ENCODE data around the gene GRAP2. TPM values are rescaled to one million over a fixed set of nuclear protein-coding genes. Genes with fewer than 3 reads are reported as not detected.

GRAP2 gene
- total RNA-seq, 1 donor from 2014 or later, result not detected

DNA sequence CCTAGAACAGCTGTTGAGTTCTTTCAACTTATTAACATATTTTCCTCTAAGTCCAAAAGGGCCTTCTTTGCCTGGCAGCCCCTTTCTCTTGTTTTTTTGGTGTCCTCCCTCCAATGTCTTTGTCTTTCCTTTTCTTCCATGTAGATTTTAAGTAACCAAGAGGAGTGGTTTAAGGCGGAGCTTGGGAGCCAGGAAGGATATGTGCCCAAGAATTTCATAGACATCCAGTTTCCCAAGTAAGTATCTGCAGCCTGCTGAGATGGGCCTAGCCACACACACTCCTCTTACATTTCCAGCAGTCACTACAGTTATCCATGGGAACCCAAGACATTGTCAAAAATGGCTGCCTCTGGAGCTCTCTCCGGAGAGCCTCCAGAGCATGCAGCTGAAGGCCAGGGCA is 54.8 kb downstream of the GRAP2 start:
- Histone ChIP-seq H3K27me3 (no peaks in the 10 kb centered on the region), H3K36me3 (no peaks in the 10 kb centered on the region), H3K9ac (no peak overlapping the region), H3K4me2 (no peak overlapping the region), H3K9me3 (ENCODE audit: low read depth) (no peaks in the 10 kb centered on the region), H3K4me3 (no peak overlapping the region), H3K27ac (no peak overlapping the region), H4K20me1 (ENCODE audit: low read depth) (no peaks in the 10 kb centered on the region), H3K4me1 (peaks cover 7% of the 10 kb centered on the region), H2AFZ (replicated peaks) (no peak overlapping the region), H3K79me2 (ENCODE audit: low read depth) (no peaks in the 10 kb centered on the region), H3F3A (ENCODE audit: low read depth) (peaks cover 8% of the 10 kb centered on the region)
- DNase-seq (ENCODE audit: low spot score), result no peak
- TF ChIP-seq EZH2 (IDR thresholded peaks at IDR 0.05), result no peak
- no peak for TF ChIP-seq EZH2phosphoT487 (IDR thresholded peaks at IDR 0.05)
- TF ChIP-seq, protein P1, sequence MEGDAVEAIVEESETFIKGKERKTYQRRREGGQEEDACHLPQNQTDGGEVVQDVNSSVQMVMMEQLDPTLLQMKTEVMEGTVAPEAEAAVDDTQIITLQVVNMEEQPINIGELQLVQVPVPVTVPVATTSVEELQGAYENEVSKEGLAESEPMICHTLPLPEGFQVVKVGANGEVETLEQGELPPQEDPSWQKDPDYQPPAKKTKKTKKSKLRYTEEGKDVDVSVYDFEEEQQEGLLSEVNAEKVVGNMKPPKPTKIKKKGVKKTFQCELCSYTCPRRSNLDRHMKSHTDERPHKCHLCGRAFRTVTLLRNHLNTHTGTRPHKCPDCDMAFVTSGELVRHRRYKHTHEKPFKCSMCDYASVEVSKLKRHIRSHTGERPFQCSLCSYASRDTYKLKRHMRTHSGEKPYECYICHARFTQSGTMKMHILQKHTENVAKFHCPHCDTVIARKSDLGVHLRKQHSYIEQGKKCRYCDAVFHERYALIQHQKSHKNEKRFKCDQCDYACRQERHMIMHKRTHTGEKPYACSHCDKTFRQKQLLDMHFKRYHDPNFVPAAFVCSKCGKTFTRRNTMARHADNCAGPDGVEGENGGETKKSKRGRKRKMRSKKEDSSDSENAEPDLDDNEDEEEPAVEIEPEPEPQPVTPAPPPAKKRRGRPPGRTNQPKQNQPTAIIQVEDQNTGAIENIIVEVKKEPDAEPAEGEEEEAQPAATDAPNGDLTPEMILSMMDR (IDR thresholded peaks at IDR 0.05), result no peak
- H3K4me3 Mint-ChIP-seq, result no peak overlapping the region
- H3K36me3 Mint-ChIP-seq, result no peaks in the 10 kb centered on the region
- peaks cover 28% of the 10 kb centered on the region for H3K4me1 Mint-ChIP-seq
- no peak overlapping the region for H3K27ac Mint-ChIP-seq
- peaks cover 19% of the 10 kb centered on the region for H3K27me3 Mint-ChIP-seq (ENCODE audit: insufficient read depth, low read depth)
- no peaks in the 10 kb centered on the region for H3K9me3 Mint-ChIP-seq

DNA sequence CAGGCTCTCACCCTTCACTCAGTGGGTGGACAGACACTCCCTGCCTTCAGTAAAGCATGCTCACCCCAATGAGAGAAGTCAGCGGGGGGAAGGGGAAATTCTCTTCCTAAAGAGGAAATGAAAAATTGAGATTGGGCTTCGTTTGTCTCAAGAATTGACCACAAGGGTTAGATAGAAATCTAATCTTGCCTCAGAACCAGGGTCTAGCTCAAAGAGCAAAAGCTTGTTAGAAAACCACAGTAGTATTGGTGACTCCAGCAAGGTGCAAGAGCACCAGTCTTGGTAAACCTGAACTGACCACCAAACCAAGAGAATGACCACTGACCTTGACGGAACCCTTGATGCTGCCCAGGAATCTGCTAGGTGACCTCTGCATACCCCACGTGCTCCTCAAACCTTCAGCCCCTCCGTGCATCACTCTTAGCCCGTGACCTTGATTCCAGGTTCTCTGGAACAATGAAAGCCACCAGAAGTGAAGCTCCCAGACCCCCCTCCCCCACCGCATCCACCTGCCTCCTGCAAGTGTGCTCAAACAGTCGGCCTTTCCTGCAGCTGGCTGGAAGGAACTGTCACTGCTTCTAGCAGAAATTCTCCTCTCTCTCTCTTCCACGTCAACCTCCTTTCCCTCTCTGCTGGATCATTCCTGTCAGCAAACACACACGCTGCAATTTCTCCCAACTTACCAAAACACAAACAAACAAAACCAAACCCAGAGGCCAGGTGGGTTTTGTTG is 56.2 kb downstream of the GRAP2 start:
- no peak for DNase-seq (ENCODE audit: low spot score)
- Histone ChIP-seq H3K27ac (no peak overlapping the region), H3K79me2 (ENCODE audit: low read depth) (no peaks in the 10 kb centered on the region), H3K27me3 (peaks cover 4% of the 10 kb centered on the region), H3K4me3 (no peak overlapping the region), H3K36me3 (no peaks in the 10 kb centered on the region), H2AFZ (replicated peaks) (no peak overlapping the region), H3K4me2 (no peak overlapping the region), H4K20me1 (ENCODE audit: low read depth) (no peaks in the 10 kb centered on the region), H3K9me3 (ENCODE audit: low read depth) (no peaks in the 10 kb centered on the region), H3F3A (ENCODE audit: low read depth) (peaks cover 8% of the 10 kb centered on the region), H3K9ac (no peak overlapping the region), H3K4me1 (peaks cover 7% of the 10 kb centered on the region)
- H3K4me1 Mint-ChIP-seq, result peaks cover 28% of the 10 kb centered on the region
- H3K9me3 Mint-ChIP-seq, result no peaks in the 10 kb centered on the region
- peaks cover 19% of the 10 kb centered on the region for H3K27me3 Mint-ChIP-seq (ENCODE audit: insufficient read depth, low read depth)
- H3K36me3 Mint-ChIP-seq, result no peaks in the 10 kb centered on the region
- H3K27ac Mint-ChIP-seq, result no peak overlapping the region
- no peak overlapping the region for H3K4me3 Mint-ChIP-seq
- TF ChIP-seq, protein P1 (IDR thresholded peaks at IDR 0.05), result no peak
- TF ChIP-seq EZH2 (IDR thresholded peaks at IDR 0.05), result no peak
- TF ChIP-seq EZH2phosphoT487 (IDR thresholded peaks at IDR 0.05), result no peak

DNA sequence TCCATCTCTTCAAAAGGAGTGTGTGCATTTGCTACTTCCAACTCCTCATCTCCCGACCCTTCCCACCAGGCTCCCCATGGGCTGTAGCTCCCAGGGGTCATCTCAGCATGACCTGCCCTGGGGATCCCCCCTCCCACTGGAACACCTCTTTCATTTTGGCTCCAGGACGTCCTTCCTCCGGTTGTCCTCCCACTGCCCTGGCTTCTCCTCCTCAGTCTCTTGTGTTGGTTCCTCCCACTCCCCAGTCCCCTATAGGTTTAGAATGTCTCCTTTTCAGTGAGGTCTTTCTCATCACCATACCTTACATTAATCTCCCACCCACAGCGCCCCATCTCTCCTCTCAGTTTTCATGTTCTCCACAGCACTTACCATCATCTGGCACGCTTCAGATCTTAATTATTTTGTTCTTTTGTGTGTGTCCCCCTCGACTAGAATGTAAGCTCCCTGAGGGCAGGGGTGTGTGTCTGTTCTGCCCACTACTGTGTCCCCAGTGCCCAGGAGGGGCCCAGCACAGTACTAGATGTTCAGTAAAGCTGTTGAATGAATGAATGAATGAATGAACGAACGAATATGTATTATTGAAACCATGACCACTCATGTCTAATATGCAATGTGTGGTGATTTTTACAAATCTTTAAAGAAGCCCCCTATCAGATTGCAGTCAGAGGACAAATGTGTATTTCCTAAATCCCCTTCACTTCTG is 57.3 kb downstream of the GRAP2 start:
- Histone ChIP-seq H3K9ac (no peak overlapping the region), H3K27me3 (peaks cover 4% of the 10 kb centered on the region), H3K36me3 (no peaks in the 10 kb centered on the region), H3K27ac (no peak overlapping the region), H2AFZ (replicated peaks) (no peak overlapping the region), H3F3A (ENCODE audit: low read depth) (peaks cover 8% of the 10 kb centered on the region), H3K4me1 (peaks cover 7% of the 10 kb centered on the region), H4K20me1 (ENCODE audit: low read depth) (no peaks in the 10 kb centered on the region), H3K4me3 (no peak overlapping the region), H3K4me2 (no peak overlapping the region), H3K9me3 (ENCODE audit: low read depth) (no peaks in the 10 kb centered on the region), H3K79me2 (ENCODE audit: low read depth) (no peaks in the 10 kb centered on the region)
- H3K9me3 Mint-ChIP-seq, result no peaks in the 10 kb centered on the region
- peaks cover 22% of the 10 kb centered on the region for H3K27me3 Mint-ChIP-seq (ENCODE audit: insufficient read depth, low read depth)
- no peak for DNase-seq (ENCODE audit: low spot score)
- no peak for TF ChIP-seq EZH2 (IDR thresholded peaks at IDR 0.05)
- TF ChIP-seq, protein P1 (IDR thresholded peaks at IDR 0.05), result no peak
- no peak for TF ChIP-seq EZH2phosphoT487 (IDR thresholded peaks at IDR 0.05)
- H3K36me3 Mint-ChIP-seq, result no peaks in the 10 kb centered on the region
- H3K4me1 Mint-ChIP-seq, result peaks cover 28% of the 10 kb centered on the region
- H3K27ac Mint-ChIP-seq, result no peak overlapping the region
- H3K4me3 Mint-ChIP-seq, result peak overlapping the region; percentile 39

All from neural progenitor cell (in vitro differentiated cells).